HUES48 (cell line): ENCODE data around the gene ATAD3A.
A peak's percentile ranks its signal among the peaks of the same experiment; 100 is the strongest.

Experiments
- H3K27ac ChIP-seq: one replicate; pipeline ENCODE4 v1.7.0; 2013; ENCODE audit warnings: low read depth, low read length, inconsistent platforms
- H3K27me3 ChIP-seq: 2 replicates; pipeline ENCODE4 v1.6.1; 2013; ENCODE audit warnings: mild to moderate bottlenecking, low read length; ENCODE audit not compliant: control insufficient read depth, insufficient read depth
- H3K36me3 ChIP-seq: 2 replicates; pipeline ENCODE4 v1.6.1; 2013; ENCODE audit warnings: low read length; ENCODE audit not compliant: control insufficient read depth, insufficient read depth
- H3K4me1 ChIP-seq: 2 replicates; pipeline ENCODE4 v1.6.1; 2013; ENCODE audit warnings: mild to moderate bottlenecking, low read length; ENCODE audit not compliant: control insufficient read depth, insufficient read depth
- H3K4me3 ChIP-seq: 2 replicates; pipeline ENCODE4 v1.5.1; 2013; ENCODE audit warnings: mild to moderate bottlenecking, low read depth, low read length
- H3K9ac ChIP-seq: 2 replicates; pipeline ENCODE4 v1.6.1; 2013; ENCODE audit warnings: mild to moderate bottlenecking, low read depth, low read length, moderate library complexity
- H3K9me3 ChIP-seq: 2 replicates; pipeline ENCODE4 v1.6.1; 2013; ENCODE audit warnings: low read length; ENCODE audit not compliant: control insufficient read depth, insufficient read depth

Gene ATAD3A

DNA sequence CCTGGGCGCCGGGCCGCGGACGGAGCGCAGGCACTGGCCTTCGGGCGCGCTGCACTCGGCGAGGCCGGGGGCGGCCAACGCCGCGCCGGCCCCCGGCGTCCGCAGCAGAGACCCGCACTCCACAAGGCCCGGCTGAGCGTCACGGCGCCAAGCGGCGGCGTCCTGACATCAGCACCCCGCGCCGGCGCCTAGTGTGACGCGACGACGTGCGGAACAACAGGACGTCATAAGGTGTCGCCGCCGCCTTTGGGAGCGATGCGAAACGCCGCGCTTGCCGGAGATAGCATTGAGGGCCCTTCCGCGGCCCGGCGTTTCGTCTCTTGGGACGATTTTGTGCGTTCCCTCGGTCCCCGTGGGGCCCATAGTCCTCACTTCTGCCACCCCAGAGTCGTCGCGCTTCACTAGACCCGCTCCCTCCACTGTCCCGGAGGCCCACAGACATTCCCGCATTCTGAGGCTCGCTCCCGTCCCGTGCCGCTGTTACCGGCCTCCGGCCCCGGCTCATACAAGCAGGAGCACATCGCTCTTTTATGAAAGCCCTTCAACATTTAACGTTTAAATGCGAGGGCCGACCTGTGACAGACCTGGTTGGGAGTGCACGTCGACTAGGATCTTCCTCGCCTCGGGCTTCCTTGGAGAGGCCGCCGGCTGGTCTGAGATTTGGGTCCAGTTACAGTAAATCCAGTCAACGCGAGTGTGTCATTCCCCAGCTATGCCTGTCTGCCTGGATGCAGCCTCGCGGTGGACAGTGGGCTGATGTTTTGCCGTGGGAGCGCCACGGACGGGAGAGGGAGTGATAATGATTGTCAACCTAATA, 63.0 kb downstream of the ATAD3A start, which contains the start of gene SSU72:
SSU72 (minus strand) TSS at position 143 of the 817 bp plus-strand sequence. CDS start 306 bp downstream, outside the sequence.
- Histone ChIP-seq H3K36me3 (peaks cover 14% of the 10 kb centered on the region), H3K9me3 (no peaks in the 10 kb centered on the region), H3K4me3 (peak within 1 kb of the TSS; percentile 91), H3K27me3 (no peaks in the 10 kb centered on the region; the same call in 1 of the 2 replicates), H3K4me1 (0 out of 2 replicates have a peak, but pooled peaks cover 4% of the 10 kb centered on the region), H3K9ac (peak within 1 kb of the TSS; percentile 97), H3K27ac (peak within 1 kb of the TSS; percentile 98)

GRCh38 chr1:1577367-1578011, 65.5 kb downstream of the ATAD3A start:
- Histone ChIP-seq H3K27ac (no peak overlapping the region), H3K36me3 (0 out of 2 replicates have a peak, but pooled peaks cover 2% of the 10 kb centered on the region), H3K4me1 (0 out of 2 replicates have a peak, but pooled peaks cover 4% of the 10 kb centered on the region), H3K4me3 (no peak overlapping the region), H3K9ac (no peak overlapping the region), H3K27me3 (no peaks in the 10 kb centered on the region; the same call in 1 of the 2 replicates), H3K9me3 (no peaks in the 10 kb centered on the region)

GRCh38 chr1:1578371-1578940, 66.5 kb downstream of the ATAD3A start:
- H3K9me3 ChIP-seq = no peaks in the 10 kb centered on the region
- H3K27ac ChIP-seq = no peak overlapping the region
- H3K4me3 ChIP-seq = no peak overlapping the region
- 0 out of 2 replicates have a peak, but pooled peaks cover 4% of the 10 kb centered on the region for H3K4me1 ChIP-seq
- H3K9ac ChIP-seq = no peak overlapping the region
- no peaks in the 10 kb centered on the region; the same call in 1 of the 2 replicates for H3K27me3 ChIP-seq
- no peaks in the 10 kb centered on the region for H3K36me3 ChIP-seq

- no peaks in the 10 kb centered on the region; the same call in 1 of the 2 replicates for H3K27me3 ChIP-seq
- H3K9me3 ChIP-seq = no peaks in the 10 kb centered on the region
- no peak overlapping the region for H3K27ac ChIP-seq
- H3K9ac ChIP-seq = no peak overlapping the region
- no peaks in the 10 kb centered on the region for H3K4me1 ChIP-seq
- no peak overlapping the region for H3K4me3 ChIP-seq
- H3K36me3 ChIP-seq = no peaks in the 10 kb centered on the region
Measured at GRCh38 chr1:1582585-1583346, 70.8 kb downstream of the ATAD3A start.

DNA sequence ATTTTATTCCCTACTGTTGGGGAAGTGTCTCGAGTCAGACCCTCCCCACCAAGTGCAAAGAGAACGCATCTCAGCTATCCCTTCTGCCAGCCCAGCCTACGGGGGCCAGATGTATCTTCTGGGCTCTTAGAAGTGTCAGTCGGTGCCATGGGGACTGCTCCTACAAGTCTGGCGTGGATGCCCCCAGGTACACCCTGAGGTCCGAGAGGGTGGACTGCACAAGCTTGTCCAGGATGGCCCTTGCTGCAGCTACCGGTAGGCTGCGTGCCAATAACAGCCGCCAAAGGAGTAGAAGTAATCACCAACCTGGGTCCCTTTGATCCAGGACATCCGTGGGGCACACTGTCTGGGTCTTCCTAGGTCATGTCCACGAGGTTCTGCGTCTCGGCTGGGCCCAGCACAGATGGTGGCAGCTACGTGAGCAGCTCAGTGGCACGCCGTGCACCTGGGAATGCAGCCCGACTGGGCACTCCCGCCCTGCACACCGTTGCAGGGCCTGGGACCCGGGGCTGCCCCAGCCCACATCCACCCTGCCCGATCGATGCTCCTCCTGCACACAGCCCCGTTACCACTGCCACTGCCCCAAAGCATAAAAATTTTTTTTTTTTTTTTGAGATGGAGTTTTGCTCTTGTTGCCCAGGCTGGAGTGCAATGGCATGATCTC, 71.5 kb downstream of the ATAD3A start:
- Histone ChIP-seq H3K9me3 (no peaks in the 10 kb centered on the region), H3K4me1 (no peaks in the 10 kb centered on the region), H3K27me3 (no peaks in the 10 kb centered on the region), H3K36me3 (no peaks in the 10 kb centered on the region), H3K9ac (no peak overlapping the region), H3K27ac (no peak overlapping the region), H3K4me3 (no peak overlapping the region)
